Activated CD4-positive, alpha-beta T cell treated with anti-CD3 and anti-CD28 coated beads for 36 hours (primary cell): ENCODE data around the gene FGFR4. TPM values are rescaled to one million over a fixed set of nuclear protein-coding genes. Genes with fewer than 3 reads are reported as not detected.

Experiments
- ATAC-seq: fragments of 200-7000 bp; cut with Tn5 transposase; one replicate; pipeline ENCODE4 v1.10.0; 2021; ENCODE audit warnings: mild to moderate bottlenecking, moderate library complexity
- CTCF ChIA-PET: fragments of 350-600 bp; sonication (Branson Sonifier 250); formaldehyde crosslinking; loops from one replicate; lab custom pipeline; 2021; ENCODE audit warnings: antibody characterized with exemption; lab: Charles Lee
- POLR2A ChIA-PET: fragments of 350-600 bp; sonication (Branson Sonifier 250); formaldehyde crosslinking; loops from one replicate; lab custom pipeline; 2021; ENCODE audit warnings: antibody characterized with exemption, inconsistent platforms; lab: Charles Lee
- DNase-seq: peaks from one replicate; pipeline ENCODE4 v3.0.0-alpha.2; 2020
- H3K27ac Mint-ChIP-seq: one replicate; pipeline ENCODE4 v1.8.0; 2021; ENCODE audit warnings: mixed read lengths
- H3K27me3 Mint-ChIP-seq: one replicate; pipeline ENCODE4 v1.8.0; 2021; ENCODE audit warnings: mixed read lengths
- H3K36me3 Mint-ChIP-seq: one replicate; pipeline ENCODE4 v1.8.0; 2021; ENCODE audit warnings: low read depth, mixed read lengths
- H3K4me1 Mint-ChIP-seq: one replicate; pipeline ENCODE4 v1.8.0; 2021; ENCODE audit warnings: mixed read lengths
- H3K4me3 Mint-ChIP-seq: one replicate; pipeline ENCODE4 v1.8.0; 2021; ENCODE audit warnings: mild to moderate bottlenecking, moderate library complexity, mixed read lengths
- H3K9me3 Mint-ChIP-seq: one replicate; pipeline ENCODE4 v1.8.0; 2021; ENCODE audit warnings: low read depth, mixed read lengths
- intact Hi-C, 2 experiments: fragments of 100-400 bp; cut with DNase I in 1 of 2; cut with micrococcal nuclease in 1 of 2; formaldehyde crosslinking; loops; one replicate each; pipeline versions ENCODE4 v1.14.2 to v1.15.1; 2022 to 2024; cut with DNase I, micrococcal nuclease
- total RNA-seq, 2 experiments: library from RNA; stranded (reverse); gene quantifications; one replicate each; pipeline ENCODE4 v1.2.3, GENCODE V29; 2021

FGFR4 gene
- total RNA-seq, 2 experiments from 2014 or later = 1.5 to 2.0 TPM

- H3K9me3 Mint-ChIP-seq = no peaks in the 10 kb centered on the region
- ChIA-PET CTCF (no interaction called here), POLR2A (no interaction called here)
- H3K27me3 Mint-ChIP-seq = no peaks in the 10 kb centered on the region
- intact Hi-C loops = no loop called here
- no peak for ATAC-seq
- DNase-seq = no peak
- H3K36me3 Mint-ChIP-seq = peaks cover 14% of the 10 kb centered on the region
- H3K4me3 Mint-ChIP-seq = no peak overlapping the region
- no peaks in the 10 kb centered on the region for H3K4me1 Mint-ChIP-seq
- H3K27ac Mint-ChIP-seq = no peak overlapping the region
Measured at GRCh38 chr5:177065491-177065890, 21.2 kb upstream of the FGFR4 start.

GRCh38 chr5:177066224-177066623, 20.5 kb upstream of the FGFR4 start:
- Mint-ChIP-seq H3K4me1 (no peaks in the 10 kb centered on the region), H3K36me3 (peaks cover 14% of the 10 kb centered on the region), H3K27me3 (no peaks in the 10 kb centered on the region), H3K9me3 (no peaks in the 10 kb centered on the region), H3K27ac (no peak overlapping the region), H3K4me3 (no peak overlapping the region)
- DNase-seq (no peak), ATAC-seq (no peak)
- intact Hi-C loops = no loop called here
- ChIA-PET POLR2A (no interaction called here), CTCF (no interaction called here)

GRCh38 chr5:177067503-177067902, 19.2 kb upstream of the FGFR4 start:
- DNase-seq (no peak), ATAC-seq (no peak)
- ChIA-PET CTCF (no interaction called here), POLR2A (no interaction called here)
- H3K36me3 Mint-ChIP-seq = peaks cover 12% of the 10 kb centered on the region
- no peaks in the 10 kb centered on the region for H3K9me3 Mint-ChIP-seq
- no peak overlapping the region for H3K4me3 Mint-ChIP-seq
- intact Hi-C loops = no loop called here
- no peak overlapping the region for H3K27ac Mint-ChIP-seq
- H3K27me3 Mint-ChIP-seq = no peaks in the 10 kb centered on the region
- peaks cover 4% of the 10 kb centered on the region for H3K4me1 Mint-ChIP-seq

GRCh38 chr5:177070536-177071191, 16.1 kb upstream of the FGFR4 start:
- ATAC-seq (no peak), DNase-seq (no peak)
- no peak overlapping the region for H3K4me3 Mint-ChIP-seq
- peaks cover 11% of the 10 kb centered on the region for H3K36me3 Mint-ChIP-seq
- peaks cover 4% of the 10 kb centered on the region for H3K4me1 Mint-ChIP-seq
- intact Hi-C loops = loop anchor here in 1 of 2 experiments (2.0 kb wide), 1 partner anchor 42 kb away; no protein-coding TSS in a partner anchor
- no peaks in the 10 kb centered on the region for H3K9me3 Mint-ChIP-seq
- POLR2A ChIA-PET = no interaction called here
- no peaks in the 10 kb centered on the region for H3K27me3 Mint-ChIP-seq
- CTCF ChIA-PET = interaction anchor here (0.6 to 6.3 kb wide), 9 partner anchors 8 to 408 kb away, joined by 3 to 60 read pairs (median 3); no protein-coding TSS in a partner anchor
- no peak overlapping the region for H3K27ac Mint-ChIP-seq

- POLR2A ChIA-PET = no interaction called here
- ATAC-seq = peak; percentile 87
- Mint-ChIP-seq H3K36me3 (peaks cover 11% of the 10 kb centered on the region), H3K4me3 (no peak overlapping the region), H3K9me3 (no peaks in the 10 kb centered on the region), H3K27ac (no peak overlapping the region), H3K4me1 (peaks cover 4% of the 10 kb centered on the region), H3K27me3 (no peaks in the 10 kb centered on the region)
- peak; percentile 80 for DNase-seq
- CTCF ChIA-PET = interaction anchor here (0.6 to 6.3 kb wide), 26 partner anchors 8 to 418 kb away, joined by 3 to 60 read pairs (median 4); partner anchors contain the start of gene FGFR4
- intact Hi-C loops = loop anchor here (1.0 to 2.0 kb wide), 2 partner anchors 39 to 41 kb away; no protein-coding TSS in a partner anchor
Measured at GRCh38 chr5:177071666-177072385, 14.9 kb upstream of the FGFR4 start.

- Mint-ChIP-seq H3K4me1 (no peaks in the 10 kb centered on the region), H3K36me3 (peaks cover 7% of the 10 kb centered on the region), H3K4me3 (no peak overlapping the region), H3K27me3 (no peaks in the 10 kb centered on the region), H3K27ac (no peak overlapping the region), H3K9me3 (no peaks in the 10 kb centered on the region)
- ChIA-PET POLR2A (no interaction called here), CTCF (interaction anchor here (0.7 to 2.2 kb wide), 2 partner anchors 9 to 34 kb away, joined by 3 to 7 read pairs; no protein-coding TSS in a partner anchor)
- intact Hi-C loops = no loop called here
- no peak for DNase-seq
- no peak for ATAC-seq
Measured at GRCh38 chr5:177077335-177077734, 9.4 kb upstream of the FGFR4 start.

GRCh38 chr5:177079606-177080005, 7.1 kb upstream of the FGFR4 start:
- Mint-ChIP-seq H3K4me3 (no peak overlapping the region), H3K4me1 (no peaks in the 10 kb centered on the region), H3K36me3 (no peaks in the 10 kb centered on the region), H3K27me3 (peaks cover 4% of the 10 kb centered on the region), H3K27ac (no peak overlapping the region), H3K9me3 (no peaks in the 10 kb centered on the region)
- ATAC-seq = no peak
- POLR2A ChIA-PET = no interaction called here
- intact Hi-C loops = no loop called here
- CTCF ChIA-PET = interaction anchor here (0.7 to 2.2 kb wide), 4 partner anchors 8 to 153 kb away, joined by 3 to 7 read pairs (median 4); no protein-coding TSS in a partner anchor
- no peak for DNase-seq

GRCh38 chr5:177080265-177080664, 6.5 kb upstream of the FGFR4 start:
- CTCF ChIA-PET = interaction anchor here (0.9 to 1.3 kb wide), 2 partner anchors 8 to 9 kb away, joined by 4 read pairs; no protein-coding TSS in a partner anchor
- Mint-ChIP-seq H3K4me1 (no peaks in the 10 kb centered on the region), H3K27ac (no peak overlapping the region), H3K27me3 (peaks cover 8% of the 10 kb centered on the region), H3K4me3 (no peak overlapping the region), H3K36me3 (no peaks in the 10 kb centered on the region), H3K9me3 (no peaks in the 10 kb centered on the region)
- POLR2A ChIA-PET = no interaction called here
- intact Hi-C loops = no loop called here
- ATAC-seq (no peak), DNase-seq (no peak)

- intact Hi-C loops = no loop called here
- no peaks in the 10 kb centered on the region for H3K4me1 Mint-ChIP-seq
- H3K27me3 Mint-ChIP-seq = peaks cover 12% of the 10 kb centered on the region
- H3K27ac Mint-ChIP-seq = no peak overlapping the region
- H3K9me3 Mint-ChIP-seq = no peaks in the 10 kb centered on the region
- CTCF ChIA-PET = interaction anchor here (0.7 to 1.5 kb wide), 4 partner anchors 10 to 99 kb away, joined by 3 to 13 read pairs (median 4); no protein-coding TSS in a partner anchor
- DNase-seq = no peak
- H3K36me3 Mint-ChIP-seq = no peaks in the 10 kb centered on the region
- no peak overlapping the region for H3K4me3 Mint-ChIP-seq
- no peak for ATAC-seq
- POLR2A ChIA-PET = no interaction called here
Measured at GRCh38 chr5:177081859-177082258, 4.9 kb upstream of the FGFR4 start.

- Mint-ChIP-seq H3K4me1 (peaks cover 2% of the 10 kb centered on the region), H3K36me3 (no peaks in the 10 kb centered on the region), H3K27me3 (peaks cover 16% of the 10 kb centered on the region), H3K27ac (no peak overlapping the region), H3K4me3 (no peak overlapping the region), H3K9me3 (no peaks in the 10 kb centered on the region)
- ChIA-PET POLR2A (no interaction called here), CTCF (interaction anchor here (0.6 to 1.5 kb wide), 3 partner anchors 12 to 453 kb away, joined by 3 to 13 read pairs (median 4); partner anchors contain the start of gene EIF4E1B)
- intact Hi-C loops = no loop called here
- no peak for DNase-seq
- no peak for ATAC-seq
Measured at GRCh38 chr5:177083357-177083756, 3.4 kb upstream of the FGFR4 start.

- Mint-ChIP-seq H3K9me3 (no peaks in the 10 kb centered on the region), H3K27me3 (peaks cover 16% of the 10 kb centered on the region), H3K4me3 (no peak overlapping the region), H3K36me3 (no peaks in the 10 kb centered on the region), H3K27ac (no peak overlapping the region), H3K4me1 (peaks cover 2% of the 10 kb centered on the region)
- intact Hi-C loops = no loop called here
- no peak for DNase-seq
- ChIA-PET POLR2A (interaction anchor here (0.6 kb wide), 1 partner anchor 55 kb away, joined by 3 read pairs; no protein-coding TSS in a partner anchor), CTCF (interaction anchor here (1.0 kb wide), 1 partner anchor 27 kb away, joined by 3 read pairs; no protein-coding TSS in a partner anchor)
- no peak for ATAC-seq
Measured at GRCh38 chr5:177084175-177084574, 2.5 kb upstream of the FGFR4 start.
